GM12864 (cell line): ENCODE data around the gene NFATC2.

Source experiments
- DNase-seq: peaks from one replicate; pipeline ENCODE4 v3.0.0-alpha.2; 2011; ENCODE audit warnings: low read depth
- H3K4me3 ChIP-seq: 2 replicates; pipeline ENCODE4 v1.5.1; 2011; ENCODE audit warnings: mild to moderate bottlenecking, low read depth, low read length, control low read depth
- TF ChIP-seq, protein P1 (sequence below): IDR thresholded peaks from 2 replicates; pipeline ENCODE4 v1.5.1; 2011; ENCODE audit warnings: low read depth, mild to moderate bottlenecking, moderate library complexity, low read length, control low read depth, inconsistent platforms; ENCODE audit errors: missing control alignments

Gene NFATC2

DNA sequence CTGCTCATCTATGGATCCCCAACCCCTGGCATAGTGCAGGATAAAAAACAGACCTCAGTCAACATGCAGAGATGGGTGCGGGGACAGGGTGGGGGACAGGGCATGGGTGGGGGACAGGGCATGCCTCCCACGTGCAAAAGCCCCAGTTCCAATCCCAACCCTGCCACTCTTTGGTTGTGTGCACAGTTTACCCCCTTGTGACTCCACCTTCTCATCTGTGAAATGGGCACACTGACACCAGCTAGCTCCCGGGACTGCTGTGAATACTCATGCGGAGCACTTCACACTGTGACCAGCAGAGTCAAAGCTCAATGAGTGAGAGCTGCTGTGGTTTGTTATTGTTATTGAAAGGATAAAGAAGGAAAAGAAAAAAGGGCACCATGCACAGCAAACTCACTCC is 69.3 kb downstream of the NFATC2 start:
- TF ChIP-seq, protein P1, sequence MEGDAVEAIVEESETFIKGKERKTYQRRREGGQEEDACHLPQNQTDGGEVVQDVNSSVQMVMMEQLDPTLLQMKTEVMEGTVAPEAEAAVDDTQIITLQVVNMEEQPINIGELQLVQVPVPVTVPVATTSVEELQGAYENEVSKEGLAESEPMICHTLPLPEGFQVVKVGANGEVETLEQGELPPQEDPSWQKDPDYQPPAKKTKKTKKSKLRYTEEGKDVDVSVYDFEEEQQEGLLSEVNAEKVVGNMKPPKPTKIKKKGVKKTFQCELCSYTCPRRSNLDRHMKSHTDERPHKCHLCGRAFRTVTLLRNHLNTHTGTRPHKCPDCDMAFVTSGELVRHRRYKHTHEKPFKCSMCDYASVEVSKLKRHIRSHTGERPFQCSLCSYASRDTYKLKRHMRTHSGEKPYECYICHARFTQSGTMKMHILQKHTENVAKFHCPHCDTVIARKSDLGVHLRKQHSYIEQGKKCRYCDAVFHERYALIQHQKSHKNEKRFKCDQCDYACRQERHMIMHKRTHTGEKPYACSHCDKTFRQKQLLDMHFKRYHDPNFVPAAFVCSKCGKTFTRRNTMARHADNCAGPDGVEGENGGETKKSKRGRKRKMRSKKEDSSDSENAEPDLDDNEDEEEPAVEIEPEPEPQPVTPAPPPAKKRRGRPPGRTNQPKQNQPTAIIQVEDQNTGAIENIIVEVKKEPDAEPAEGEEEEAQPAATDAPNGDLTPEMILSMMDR: no peak
- DNase-seq: no peak

DNA sequence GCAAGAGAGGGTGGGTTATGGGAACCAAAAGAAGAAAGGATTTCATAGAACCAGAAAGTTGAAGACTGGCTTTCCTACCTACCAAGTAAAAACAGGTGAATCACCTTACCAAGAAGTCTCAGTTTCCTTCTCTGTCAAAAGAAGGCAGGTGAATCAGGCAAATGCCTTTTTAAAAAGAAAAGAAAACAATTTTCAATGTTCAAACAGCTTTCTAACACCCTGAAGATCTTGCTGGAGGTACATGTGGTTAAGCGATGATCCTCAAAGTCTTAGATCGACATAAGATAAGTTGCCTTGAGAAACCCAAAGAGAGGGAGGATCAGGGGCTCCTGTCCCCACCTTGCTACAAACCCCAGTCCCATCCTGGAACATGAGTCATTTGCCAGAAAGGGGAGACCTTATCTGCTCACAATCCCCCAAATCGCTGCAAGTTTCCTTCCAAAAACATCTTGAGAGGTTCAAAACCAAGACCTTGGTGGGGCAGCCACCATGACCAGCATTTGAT is 71.6 kb downstream of the NFATC2 start:
- TF ChIP-seq, protein P1: no peak
- DNase-seq: no peak
- no peak overlapping the region for H3K4me3 ChIP-seq

More for the DNA sequence above, 69.3 kb downstream of the NFATC2 start:
- no peak overlapping the region for H3K4me3 ChIP-seq

DNA sequence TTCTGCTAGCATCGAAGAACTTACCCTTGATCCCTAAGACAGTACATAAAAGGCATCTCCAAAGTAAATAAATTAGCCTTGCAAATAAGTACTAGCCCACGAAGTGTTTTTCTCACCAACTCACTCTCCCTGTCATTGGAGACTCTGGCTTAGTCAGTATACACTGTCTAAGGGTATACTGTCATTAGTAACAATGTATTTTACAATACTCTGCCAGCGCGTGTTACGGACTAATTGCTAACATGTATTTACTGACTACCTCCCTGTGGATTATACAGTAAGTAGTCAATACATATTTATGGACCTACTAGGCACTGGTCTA is 72.1 kb downstream of the NFATC2 start:
- TF ChIP-seq, protein P1: no peak
- H3K4me3 ChIP-seq: no peak overlapping the region
- DNase-seq: no peak

DNA sequence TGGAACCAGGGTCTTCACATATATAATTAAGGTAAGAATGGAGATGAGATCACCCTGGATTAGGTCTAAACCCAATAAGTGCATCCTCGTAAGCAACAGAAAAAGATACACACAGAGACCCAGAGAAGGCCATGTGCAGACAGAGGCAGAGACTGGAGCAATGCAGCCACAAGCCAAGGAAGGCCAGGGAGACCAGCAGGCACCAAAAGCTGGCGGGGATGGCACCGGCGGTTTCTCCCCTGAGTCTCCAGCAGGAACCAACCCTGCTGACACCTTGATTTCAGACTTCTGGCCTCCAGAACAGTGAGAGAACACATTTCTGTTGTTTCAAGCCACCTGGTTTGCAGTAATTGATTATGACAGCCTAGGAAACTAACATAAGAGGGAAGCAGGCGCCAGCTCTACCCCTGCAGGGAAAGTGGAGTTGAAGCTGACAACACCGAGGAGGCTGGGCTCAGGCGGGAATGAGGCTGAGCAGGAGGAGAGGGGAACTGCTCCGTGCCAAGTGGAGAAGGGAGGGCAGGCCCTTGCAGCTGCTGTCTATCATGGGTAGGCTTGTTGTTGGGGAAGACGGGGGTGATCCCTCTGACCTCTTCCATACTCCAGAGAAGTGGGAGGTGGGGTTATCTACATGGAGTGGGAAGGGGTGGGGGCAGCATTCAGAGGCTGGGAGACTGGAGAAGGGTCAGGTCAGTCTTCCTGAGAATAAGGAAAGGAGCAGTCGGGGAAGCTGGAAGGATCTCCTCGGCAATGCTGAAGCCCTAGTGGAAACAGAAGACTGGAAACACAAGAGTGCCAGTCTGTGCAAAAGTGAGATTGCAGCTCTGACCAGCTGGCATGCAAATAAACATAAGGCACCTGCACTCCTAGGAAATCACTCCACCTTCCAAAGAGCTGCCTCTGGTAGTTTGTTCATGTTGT is 72.7 kb downstream of the NFATC2 start:
- no peak overlapping the region for H3K4me3 ChIP-seq
- no peak for DNase-seq
- TF ChIP-seq, protein P1: no peak

DNA sequence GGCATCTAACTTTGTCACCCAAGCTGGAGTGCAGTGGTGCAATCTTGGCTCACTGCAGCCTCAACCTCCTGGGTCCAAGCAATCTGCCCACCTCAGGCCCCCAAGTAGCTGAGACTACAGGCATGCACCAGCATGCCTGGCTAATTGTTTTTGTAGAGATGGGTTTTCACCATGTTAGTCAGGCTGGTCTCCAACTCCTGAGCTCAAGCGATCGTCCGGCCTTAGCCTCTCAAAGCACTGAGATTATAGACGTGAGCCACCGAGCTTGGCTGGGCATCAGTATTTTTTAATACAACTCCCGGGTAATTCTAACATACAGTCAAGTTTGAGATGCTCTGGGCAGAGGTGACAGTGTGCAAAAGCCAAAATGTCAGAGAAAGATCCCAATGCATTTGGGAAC is 73.5 kb downstream of the NFATC2 start:
- H3K4me3 ChIP-seq: no peak overlapping the region
- TF ChIP-seq, protein P1: no peak
- DNase-seq: no peak

DNA sequence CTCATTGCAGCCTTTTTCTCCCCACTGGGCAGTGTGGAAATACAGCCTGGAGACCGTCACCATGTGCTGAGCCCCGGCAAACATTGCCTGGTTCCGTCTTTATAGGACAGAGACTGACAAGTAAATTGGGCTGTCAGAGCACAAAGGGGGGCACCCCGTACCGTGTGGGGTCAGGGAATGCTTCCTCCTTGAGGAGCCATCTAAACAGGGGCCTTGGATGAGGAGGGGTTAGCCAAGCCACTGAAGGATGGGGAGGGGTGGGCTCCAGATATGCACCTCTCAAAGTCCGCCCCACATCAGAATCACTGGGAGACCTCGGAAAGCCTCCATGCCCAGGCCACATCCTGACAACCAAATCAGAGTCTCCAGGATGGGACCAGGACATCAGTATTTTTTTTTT is 73.9 kb downstream of the NFATC2 start:
- TF ChIP-seq, protein P1: no peak
- no peak overlapping the region for H3K4me3 ChIP-seq
- no peak for DNase-seq

DNA sequence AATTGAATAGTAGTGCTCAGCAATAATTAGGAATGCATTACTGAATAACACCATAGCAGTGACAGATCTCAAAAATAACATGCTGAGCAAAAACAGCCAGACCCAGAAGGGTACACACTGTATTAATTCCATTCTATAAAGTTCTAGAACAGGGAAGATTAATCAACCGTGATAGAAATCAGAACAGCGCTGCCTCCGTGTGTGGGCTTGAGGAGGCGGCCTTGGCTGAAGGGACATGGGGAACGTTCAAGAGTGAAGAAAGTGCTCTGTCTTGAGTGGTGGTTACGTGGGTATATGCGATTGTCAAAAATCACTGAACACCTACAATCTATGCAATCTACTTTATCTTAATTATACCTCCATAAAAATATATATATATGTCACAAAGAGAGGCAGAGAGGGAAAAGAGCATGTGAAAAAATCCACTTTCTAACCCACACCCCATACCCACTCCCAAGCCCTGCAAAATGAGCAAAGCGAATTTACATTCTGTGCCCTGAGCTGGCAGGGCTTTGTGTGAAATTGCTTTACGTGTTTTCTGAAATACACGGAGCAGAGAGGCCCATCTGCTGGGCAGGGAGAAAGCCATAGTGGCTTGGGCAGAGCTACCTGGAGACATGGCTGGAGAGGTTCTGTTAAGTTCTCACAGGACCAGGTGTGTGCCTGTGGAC is 74.4 kb downstream of the NFATC2 start:
- no peak overlapping the region for H3K4me3 ChIP-seq
- DNase-seq: no peak
- TF ChIP-seq, protein P1: no peak
